Fibroblast of lung (primary cell): ENCODE measurements around the gene HABP2.

Experiments
- EZH2 ChIP-seq: IDR thresholded peaks from 2 replicates; pipeline ENCODE4 v1.5.1; 2012; ENCODE audit warnings: low read length, control low read depth, mild to moderate bottlenecking; ENCODE audit errors: missing control alignments
- TF ChIP-seq, protein P1 (sequence below), 2 donors: IDR thresholded peaks in 1 of 2; conservative IDR thresholded peaks in 1 of 2; 1 replicate in 1 of 2; 2 replicates in 1 of 2; pipeline ENCODE4 v1.5.1; 2011 to 2012; ENCODE audit warnings: low read length in 2 of 2, control low read depth in 1 of 2, inconsistent platforms in 1 of 2, low read depth in 1 of 2, mild to moderate bottlenecking in 1 of 2

DNA sequence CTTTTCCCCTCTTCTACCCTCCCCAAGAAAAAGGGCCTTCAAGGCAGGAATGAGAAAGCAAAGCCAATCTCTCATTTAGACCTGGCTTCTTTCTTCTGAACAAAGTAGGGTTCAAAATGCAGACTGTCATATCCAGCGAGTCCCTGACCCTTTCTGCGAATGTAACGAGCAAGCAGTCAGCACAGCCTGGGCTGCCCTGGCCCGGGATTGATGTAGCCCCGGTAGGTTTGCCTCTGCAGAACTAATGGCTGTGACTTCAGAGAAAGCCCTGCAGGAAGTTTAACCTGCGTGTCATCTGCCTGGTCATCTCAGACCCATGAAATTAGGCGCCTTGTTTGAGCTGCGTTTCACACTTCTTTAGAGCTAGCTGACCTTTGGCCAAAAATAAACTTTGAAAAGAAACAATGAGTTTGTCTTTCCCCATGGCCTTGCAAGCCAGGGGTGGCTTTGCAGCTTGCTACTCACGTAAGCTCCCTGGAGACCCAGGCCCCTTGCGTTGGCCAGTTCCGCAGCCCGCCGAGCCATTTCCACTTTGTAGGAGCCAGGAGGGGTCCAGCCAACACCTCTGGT, 36.4 kb downstream of the HABP2 start:
- TF ChIP-seq, protein P1, sequence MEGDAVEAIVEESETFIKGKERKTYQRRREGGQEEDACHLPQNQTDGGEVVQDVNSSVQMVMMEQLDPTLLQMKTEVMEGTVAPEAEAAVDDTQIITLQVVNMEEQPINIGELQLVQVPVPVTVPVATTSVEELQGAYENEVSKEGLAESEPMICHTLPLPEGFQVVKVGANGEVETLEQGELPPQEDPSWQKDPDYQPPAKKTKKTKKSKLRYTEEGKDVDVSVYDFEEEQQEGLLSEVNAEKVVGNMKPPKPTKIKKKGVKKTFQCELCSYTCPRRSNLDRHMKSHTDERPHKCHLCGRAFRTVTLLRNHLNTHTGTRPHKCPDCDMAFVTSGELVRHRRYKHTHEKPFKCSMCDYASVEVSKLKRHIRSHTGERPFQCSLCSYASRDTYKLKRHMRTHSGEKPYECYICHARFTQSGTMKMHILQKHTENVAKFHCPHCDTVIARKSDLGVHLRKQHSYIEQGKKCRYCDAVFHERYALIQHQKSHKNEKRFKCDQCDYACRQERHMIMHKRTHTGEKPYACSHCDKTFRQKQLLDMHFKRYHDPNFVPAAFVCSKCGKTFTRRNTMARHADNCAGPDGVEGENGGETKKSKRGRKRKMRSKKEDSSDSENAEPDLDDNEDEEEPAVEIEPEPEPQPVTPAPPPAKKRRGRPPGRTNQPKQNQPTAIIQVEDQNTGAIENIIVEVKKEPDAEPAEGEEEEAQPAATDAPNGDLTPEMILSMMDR (conservative IDR thresholded peaks at IDR 0.05 in 1 of 2, IDR thresholded peaks at IDR 0.05 in 1 of 2; ENCODE audit: low read depth in 1 of 2, low read length in 2 of 2), result no peak
- TF ChIP-seq EZH2, result no peak
